CD4-positive, alpha-beta T cell treated with Interleukin-15 for 4 hours (primary cell): ENCODE measurements around the gene WNT7B.

Experiments
- DNase-seq: peaks from one replicate; pipeline ENCODE4 v3.0.0-alpha.2; 2020; ENCODE audit warnings: low spot score

Gene WNT7B

DNA sequence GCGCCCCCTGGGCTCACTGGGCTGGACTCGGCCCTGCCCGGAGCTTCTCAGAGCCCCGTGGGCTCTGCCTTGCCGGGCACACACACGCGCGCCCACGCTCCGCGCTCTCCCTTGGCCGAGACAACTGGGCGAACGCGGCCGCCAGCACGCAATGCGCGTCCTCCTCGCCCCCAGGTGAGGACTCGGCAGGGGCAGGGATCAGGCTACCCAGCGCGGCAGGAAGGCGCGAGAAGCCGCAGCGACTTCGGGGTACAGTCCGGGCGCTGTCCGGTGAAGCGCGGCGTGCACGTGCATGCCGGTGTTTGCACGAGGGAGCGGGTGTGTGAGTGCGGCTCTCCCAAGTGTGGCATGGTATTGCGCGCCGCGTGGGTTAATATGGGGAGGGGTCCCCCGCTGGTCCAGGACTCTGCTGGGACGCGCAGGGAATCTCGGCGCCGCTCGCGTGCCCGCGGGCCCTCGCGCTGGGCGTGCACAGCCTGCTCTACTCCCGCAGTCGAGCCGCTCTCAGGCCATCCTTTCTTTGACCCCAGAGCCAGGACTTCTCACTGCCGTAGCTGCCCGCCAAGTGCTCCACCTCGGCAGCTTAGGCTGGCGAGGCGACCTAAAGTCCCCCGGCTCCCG, 5.4 kb downstream of the WNT7B start:
- no peak for DNase-seq

DNA sequence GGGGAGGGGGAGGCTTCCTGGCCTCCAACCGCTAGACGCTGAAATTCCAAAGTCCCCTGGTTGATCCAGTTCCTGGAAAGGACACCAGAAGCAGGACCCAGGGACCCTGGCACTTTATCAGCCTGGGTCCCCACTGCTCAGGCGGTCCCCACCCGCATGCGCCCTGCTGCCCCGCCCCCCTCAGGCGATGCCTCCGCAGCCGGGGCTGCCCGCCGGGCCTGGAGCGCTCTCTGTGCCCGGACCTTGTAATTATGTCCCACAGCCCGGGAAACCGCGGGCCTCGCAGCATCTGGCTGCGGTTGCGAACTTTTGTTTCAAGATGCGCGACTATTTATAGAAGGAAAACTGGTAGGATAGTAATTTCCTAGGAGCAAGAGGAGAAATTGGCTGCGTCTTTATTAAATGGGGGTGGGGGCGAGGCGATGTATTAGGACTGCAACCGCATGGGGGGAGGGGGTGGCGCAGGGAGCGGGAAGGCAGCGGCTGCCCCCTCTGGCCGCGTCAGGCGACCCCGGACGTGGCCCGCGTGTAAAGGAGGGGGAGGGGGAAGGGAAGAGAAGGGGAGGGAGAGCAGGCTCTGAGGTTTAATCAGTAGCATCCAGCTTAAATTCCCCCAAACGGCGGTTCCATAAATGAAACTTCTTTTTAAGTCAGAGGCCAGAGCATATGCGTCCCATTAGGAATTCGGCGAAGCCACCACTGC, 6.1 kb downstream of the WNT7B start:
- no peak for DNase-seq

DNA sequence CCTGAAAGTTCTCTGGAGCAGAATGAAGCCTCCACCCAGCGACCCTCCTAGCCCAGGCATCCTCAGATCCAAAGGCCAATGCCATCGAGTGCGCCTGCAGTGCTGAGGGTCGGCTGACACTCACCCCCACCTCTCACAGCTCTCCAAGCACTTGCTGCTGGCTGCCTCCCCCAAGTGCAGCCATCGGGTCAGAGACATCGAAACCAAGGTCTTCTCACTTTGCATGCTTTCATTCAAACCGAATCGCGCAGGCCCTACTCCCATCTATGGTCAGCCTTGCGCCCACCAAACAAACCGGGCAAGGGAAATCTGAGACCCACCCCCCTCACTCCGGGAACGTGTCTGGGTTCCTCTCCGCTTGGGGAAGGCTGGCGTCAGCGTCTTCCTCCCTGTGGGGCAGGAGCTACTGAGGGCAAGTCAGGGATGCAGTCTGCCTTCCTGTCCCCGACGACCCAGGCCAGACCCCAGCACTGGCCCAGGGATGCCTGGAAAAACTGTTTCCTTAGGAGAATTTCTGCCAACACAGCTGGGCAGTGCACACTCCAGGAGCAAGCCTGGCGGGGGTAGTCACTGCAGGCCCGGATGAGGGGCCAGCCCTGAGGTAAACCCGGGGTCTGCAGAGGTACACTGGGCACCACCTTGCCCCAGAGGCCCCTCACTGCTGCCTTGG, 7.0 kb downstream of the WNT7B start:
- no peak for DNase-seq

DNA sequence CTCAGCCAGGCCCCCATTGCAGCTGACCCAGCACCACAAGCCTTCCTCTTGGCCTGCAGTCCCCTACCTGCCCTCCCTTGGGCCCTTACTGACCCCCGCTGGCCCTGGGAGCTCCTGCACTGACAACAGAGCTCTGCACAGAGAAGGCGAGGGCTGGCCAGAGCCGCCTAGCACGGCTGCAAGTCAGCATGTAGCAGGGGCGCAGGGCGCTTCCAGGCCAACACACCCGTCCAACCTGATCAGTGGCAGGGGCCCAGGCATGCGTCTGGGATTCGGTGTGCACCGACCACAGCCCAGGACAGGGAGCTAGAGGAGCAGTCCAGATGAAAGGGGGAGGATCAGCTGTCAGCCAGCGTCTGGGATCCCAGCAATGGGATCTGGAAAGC, 7.6 kb downstream of the WNT7B start:
- DNase-seq: no peak

DNA sequence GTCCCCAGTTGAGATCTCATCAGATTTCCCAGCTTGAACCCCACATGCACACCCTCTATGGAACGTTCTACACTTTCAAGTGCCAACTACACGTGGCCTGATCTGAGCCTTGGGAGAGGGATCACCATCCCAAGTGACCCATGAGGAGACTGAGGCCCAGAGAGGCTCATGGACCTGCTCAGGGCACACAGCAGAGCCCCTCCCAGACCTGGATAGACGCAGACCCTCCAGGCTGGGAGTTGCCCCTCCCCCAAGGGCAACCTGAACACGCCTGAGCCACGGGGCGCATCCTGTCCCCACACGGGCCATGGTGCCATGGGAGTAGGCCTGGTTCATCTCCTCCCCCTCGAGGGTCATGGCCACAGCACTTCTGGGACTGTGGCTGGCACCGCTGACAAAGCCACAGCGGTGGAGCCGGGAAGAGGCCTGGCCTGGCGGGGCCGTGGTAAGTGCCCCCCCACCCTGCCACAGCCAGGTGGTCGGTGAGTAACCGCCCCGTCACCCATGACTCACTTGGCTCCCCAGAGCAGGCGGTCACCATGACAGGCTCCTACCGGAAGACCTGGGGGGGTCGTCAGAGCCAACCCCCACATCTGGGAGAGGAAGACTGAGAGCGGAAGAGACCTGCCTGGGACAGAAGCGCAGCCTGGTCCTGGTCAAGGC, 8.1 kb downstream of the WNT7B start:
- DNase-seq: no peak

DNA sequence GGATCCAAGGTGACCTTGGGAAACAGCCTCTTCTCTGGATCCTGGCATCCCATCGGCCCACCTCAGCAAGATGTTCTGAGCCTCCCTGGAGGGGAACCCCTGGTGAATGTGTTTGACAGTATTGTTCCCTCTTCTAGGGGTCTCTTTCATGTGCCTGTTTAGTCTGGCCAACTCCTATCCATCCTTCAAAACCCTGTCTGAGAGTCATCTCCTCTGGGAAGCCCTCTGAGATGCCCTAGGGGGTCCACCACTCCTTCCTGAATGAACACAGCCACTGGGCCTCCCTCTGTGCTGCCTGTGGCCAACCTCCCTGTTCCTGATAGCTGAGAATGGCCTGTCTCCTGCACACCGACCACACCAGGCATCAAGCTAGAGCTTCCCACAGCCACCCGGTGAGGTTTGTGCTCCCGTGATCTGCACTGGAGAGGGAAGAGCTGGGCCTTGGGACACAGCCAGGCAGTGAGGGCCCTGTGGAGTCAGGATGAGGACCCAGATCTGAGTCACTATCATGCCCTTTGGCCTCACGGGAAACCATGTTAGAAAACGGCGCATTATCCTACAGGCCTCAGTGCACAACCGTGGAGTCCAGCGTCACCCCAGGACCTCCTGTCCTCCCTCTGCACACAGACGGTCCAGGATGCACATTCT, 8.8 kb downstream of the WNT7B start:
- DNase-seq: no peak

GRCh38 chr22:45966895-45967365, 10.0 kb downstream of the WNT7B start:
- DNase-seq: no peak

DNA sequence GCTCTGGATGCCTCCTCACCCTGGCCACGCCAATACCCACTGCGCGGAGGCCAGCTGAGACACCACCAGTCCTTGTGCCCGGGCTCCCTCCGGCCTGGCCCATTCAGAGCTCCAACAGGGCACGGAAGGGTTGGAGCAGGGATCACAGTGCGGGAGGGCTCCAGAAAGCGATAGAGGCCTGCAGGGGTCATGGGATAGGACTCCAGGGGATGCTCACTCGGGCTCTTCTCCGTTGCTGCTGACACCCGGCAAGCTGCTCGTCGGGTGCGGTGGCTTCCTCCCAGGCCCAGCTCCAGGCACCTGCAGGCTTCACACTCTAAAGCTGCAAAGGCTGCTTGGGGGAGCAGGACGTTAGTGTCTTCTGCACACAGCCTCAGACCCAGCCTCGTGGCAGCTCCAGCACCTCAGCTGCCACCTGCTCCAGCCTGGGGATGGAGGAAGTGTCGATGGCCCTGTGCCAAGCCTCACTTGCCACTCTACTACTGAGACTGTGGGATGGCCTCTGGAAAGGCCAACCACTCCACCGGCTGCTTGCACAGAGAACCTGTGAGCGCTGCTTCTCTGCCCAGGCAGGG, 10.6 kb downstream of the WNT7B start:
- DNase-seq: no peak

DNA sequence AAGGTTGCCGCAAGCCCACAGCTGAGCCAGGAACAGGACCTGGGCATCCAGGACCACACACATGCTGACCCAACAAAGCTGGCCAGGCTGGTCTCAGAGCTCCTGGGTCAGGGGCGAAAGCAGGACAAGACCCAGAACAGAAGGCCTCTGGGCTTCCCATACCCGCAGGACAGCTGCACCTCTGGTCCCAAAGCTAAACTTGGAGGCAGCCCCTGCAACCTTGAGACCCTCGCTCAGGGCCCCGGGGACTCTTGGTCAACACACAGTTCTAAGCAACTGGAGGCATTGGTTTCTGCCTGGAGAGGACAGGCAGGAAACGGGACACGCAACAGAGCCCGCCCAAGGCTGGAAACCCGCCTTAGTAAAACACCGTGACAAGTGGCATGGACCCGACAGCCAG, 11.4 kb downstream of the WNT7B start:
- DNase-seq: no peak

DNA sequence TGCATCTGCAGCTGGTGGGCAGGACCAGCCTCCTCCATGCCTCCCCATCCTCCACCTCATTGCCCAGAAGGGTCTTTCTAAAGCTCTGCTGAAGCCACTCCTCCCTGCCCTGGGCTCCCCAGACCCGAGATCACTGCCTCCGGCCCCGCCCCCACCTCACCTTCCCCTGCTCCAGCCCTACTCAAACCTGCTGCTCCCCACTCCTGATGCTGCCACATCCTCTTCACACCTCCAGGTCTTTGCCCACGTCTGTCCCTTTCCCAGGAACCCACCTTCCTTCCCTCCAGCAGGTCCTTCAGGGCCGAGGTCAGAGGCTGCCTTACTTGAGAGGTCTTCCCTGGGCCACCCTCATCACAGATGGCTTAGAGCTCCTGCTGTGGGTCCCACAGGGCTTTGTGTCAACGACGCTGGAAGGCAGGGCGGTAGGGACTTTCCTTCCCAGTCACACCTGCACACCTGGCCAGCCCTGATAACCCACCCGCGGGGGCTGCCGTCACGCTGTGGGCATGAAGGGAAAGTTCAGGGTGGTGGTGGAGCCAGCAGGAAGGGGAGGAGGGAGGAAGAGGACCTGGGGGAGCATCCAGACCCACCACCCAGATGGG, 11.9 kb downstream of the WNT7B start:
- DNase-seq: no peak

DNA sequence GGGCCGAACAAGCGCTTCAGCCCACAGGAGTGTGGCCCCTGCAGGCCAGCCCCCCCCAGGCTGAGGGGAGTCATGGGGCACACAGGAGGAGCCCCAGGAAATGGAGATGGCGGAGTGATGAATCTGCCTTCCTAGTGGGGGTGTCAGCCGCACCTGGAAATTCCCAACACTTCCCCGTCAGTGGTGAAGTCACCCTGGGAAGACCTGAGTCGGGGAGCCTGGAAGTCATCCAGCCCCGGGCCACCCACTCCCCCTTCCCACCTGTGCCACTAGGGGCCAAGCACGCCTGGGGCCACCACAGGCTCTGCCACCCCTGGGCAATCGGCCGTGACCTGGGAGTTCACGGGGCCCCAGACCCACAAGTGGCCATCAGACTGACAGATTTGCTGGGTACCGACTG, 12.6 kb downstream of the WNT7B start:
- no peak for DNase-seq

- no peak for DNase-seq
Measured at GRCh38 chr22:45963821-45964220, 13.1 kb downstream of the WNT7B start.

DNA sequence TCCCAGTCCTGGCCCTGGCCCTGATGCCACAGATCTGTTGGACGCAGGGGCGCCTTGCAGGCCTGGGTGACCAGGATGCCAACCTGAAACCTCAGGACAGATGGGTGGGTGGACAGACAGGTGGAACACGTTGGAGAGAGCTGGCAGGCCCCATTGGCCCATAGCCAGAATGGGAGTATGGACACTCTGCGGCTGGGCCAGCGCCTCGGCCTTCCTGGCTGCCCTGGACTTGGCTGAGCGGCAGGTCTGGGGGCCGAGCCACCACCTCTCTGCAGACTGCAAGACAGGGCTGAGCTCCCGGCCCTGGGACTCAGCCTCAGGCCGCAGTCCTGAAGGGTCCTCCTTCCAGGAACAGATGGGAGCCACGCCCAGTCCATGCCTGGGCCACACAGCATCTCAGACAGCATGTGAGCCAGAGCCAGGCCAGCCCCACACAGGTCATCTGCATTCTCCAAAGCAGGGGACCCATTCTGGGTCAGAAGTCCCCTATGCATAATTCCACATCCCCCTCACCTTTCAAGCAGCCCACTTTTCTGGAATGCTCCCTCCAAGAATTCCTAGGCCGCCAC, 14.1 kb downstream of the WNT7B start:
- DNase-seq: no peak

GRCh38 chr22:45962434-45962718, 14.6 kb downstream of the WNT7B start:
- no peak for DNase-seq

DNA sequence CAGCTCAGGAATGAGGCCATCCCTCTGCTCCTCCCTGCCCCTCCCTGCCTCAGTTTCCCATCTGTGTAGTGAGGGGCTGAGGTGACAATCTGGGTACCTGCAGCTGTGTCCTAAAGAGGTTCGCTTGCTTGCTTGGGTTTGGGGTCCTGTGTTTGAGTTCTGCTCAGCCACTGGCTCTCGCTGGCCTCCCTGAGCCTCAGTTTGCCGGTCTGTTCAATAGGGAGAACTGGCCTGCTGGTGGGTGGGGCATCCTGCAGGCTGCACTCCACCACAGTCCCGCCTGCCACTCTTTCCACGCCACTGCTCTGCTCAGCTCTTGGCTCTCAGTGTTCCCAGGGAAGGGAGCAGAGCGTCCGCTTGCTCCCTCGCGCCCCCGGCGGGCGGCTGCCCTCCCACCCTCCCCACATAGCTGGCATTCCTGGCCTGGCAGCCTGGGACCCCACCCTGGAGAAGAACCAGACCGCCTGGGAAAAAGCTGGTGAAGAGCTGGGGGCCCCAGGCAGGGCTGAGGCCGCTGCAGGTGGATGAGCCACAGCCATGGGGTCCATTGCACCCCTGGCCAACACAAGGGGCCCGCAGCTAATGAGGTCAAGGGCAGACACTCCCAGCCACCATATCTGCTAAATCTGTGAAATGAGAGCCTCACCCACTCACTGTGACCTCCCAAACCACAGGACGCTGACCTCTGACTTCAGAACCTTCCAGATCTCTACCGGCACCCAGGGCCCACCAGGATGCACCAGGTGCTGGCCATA, 15.1 kb downstream of the WNT7B start:
- DNase-seq: no peak

GRCh38 chr22:45960477-45961386, 16.2 kb downstream of the WNT7B start:
- no peak for DNase-seq

- DNase-seq: no peak
Measured at GRCh38 chr22:45959719-45960476, 17.1 kb downstream of the WNT7B start.

GRCh38 chr22:45958971-45959370, 18.0 kb downstream of the WNT7B start:
- no peak for DNase-seq

GRCh38 chr22:45957826-45958225, 19.1 kb downstream of the WNT7B start:
- DNase-seq: no peak
